A549 (cell line): ENCODE data around the gene SLCO4A1. TPM values are rescaled to one million over a fixed set of nuclear protein-coding genes. Genes with fewer than 3 reads are reported as not detected.

ENCODE experiments used
- ATAC-seq, 2 experiments: fragments of 200-7000 bp in 1 of 2; fragments of >200 bp in 1 of 2; cut with Nextera tagmentation in 1 of 2; cut with Tn5 transposase in 1 of 2; 3 replicates each; pipeline versions ENCODE4 v1.8.0 to v1.9.1; 2018 to 2020; ENCODE audit warnings: mild to moderate bottlenecking in 1 of 2, moderate library complexity in 1 of 2
- CTCF ChIA-PET: fragments of 300-600 bp; sonication (Branson Sonifier 250); formaldehyde crosslinking; extraction: SDS; loops from one replicate; lab custom pipeline; 2021; ENCODE audit warnings: antibody characterized with exemption, inconsistent platforms; lab: Yijun Ruan, JAX
- POLR2A ChIA-PET: fragments of 350-600 bp; formaldehyde crosslinking; extraction: SDS; loops from one replicate; lab custom pipeline; 2021; ENCODE audit warnings: antibody characterized with exemption, inconsistent platforms; lab: Yijun Ruan, JAX
- DNase-seq, 2 experiments: peaks; one replicate each; pipeline versions ENCODE4 v3.0.0 to v3.0.0-alpha.2; 2011 to 2016; ENCODE audit warnings: low read depth in 1 of 2, low spot score in 1 of 2
- FAIRE-seq: peaks from 2 replicates; lab custom pipeline; 2011; peaks lifted over from hg19 to GRCh38; lab: Jason Lieb, UNC
- H3K27ac ChIP-seq, 2 experiments: fragments of >200 bp; sonication (Bioruptor Twin); formaldehyde crosslinking; 3 replicates each; pipeline ENCODE4 v1.5.1; 2016 to 2017
- H3K4me1 ChIP-seq: fragments of >200 bp; sonication (Bioruptor Twin); formaldehyde crosslinking; 3 replicates; pipeline ENCODE4 v1.6.1; 2016
- H3K4me2 ChIP-seq: fragments of >200 bp; sonication (Bioruptor Twin); formaldehyde crosslinking; 3 replicates; pipeline ENCODE4 v1.6.1; 2016
- H3K4me3 ChIP-seq: fragments of >200 bp; sonication (Bioruptor Twin); formaldehyde crosslinking; 3 replicates; pipeline ENCODE4 v1.5.1; 2016
- H3K9me3 ChIP-seq: fragments of >200 bp; sonication (Bioruptor Twin); formaldehyde crosslinking; 3 replicates; pipeline ENCODE4 v1.6.1; 2016
- ATOH8 ChIP-seq: fragments of 250-450 bp; sonication (Bioruptor Pico); IDR thresholded peaks from 2 replicates; pipeline ENCODE4 v1.5.0; 2020; ENCODE audit warnings: low read depth, mild to moderate bottlenecking, moderate library complexity
- BHLHE40 ChIP-seq: IDR thresholded peaks from 2 replicates; pipeline ENCODE4 v1.6.1; 2012; ENCODE audit warnings: low read depth, low read length, inconsistent platforms
- CBX2 ChIP-seq: fragments of 200-600 bp; sonication (generic); IDR thresholded peaks from 2 replicates; pipeline ENCODE4 v1.6.1; 2016; ENCODE audit warnings: low read depth, mild to moderate bottlenecking, borderline replicate concordance
- CBX8 ChIP-seq: fragments of 200-600 bp; sonication (generic); IDR thresholded peaks from 2 replicates; pipeline ENCODE4 v1.6.1; 2016
- CHD2 ChIP-seq: fragments of 150-350 bp; IDR thresholded peaks from 2 replicates; pipeline ENCODE4 v1.6.1; 2014; ENCODE audit warnings: low read length; ENCODE audit not compliant: partially characterized antibody
- CHD4 ChIP-seq: fragments of 200-600 bp; sonication (generic); IDR thresholded peaks from 2 replicates; pipeline ENCODE4 v1.6.1; 2016; ENCODE audit warnings: antibody characterized with exemption, mild to moderate bottlenecking, borderline replicate concordance
- EHF ChIP-seq: fragments of 250-450 bp; sonication (Bioruptor Pico); IDR thresholded peaks from 2 replicates; pipeline ENCODE4 v1.5.0; 2020; ENCODE audit warnings: mild to moderate bottlenecking
- FOSB ChIP-seq: fragments of 250-450 bp; sonication (Bioruptor Pico); IDR thresholded peaks from 2 replicates; pipeline ENCODE4 v1.5.0; 2020; ENCODE audit warnings: mild to moderate bottlenecking, moderate library complexity
- FOSL2 ChIP-seq, 2 experiments: fragments of 450-650 bp in 1 of 2; fragments of >200 bp in 1 of 2; sonication (Bioruptor Twin) in 1 of 2; formaldehyde crosslinking; IDR thresholded peaks; 2 replicates each; pipeline versions ENCODE4 v1.5.0 to v1.6.1; 2016 to 2020; ENCODE audit warnings: mild to moderate bottlenecking in 1 of 2, moderate library complexity in 1 of 2
- GATA3 ChIP-seq: IDR thresholded peaks from 2 replicates; pipeline ENCODE4 v1.6.1; 2012; ENCODE audit warnings: borderline replicate concordance
- HES2 ChIP-seq: fragments of >200 bp; sonication (Bioruptor Twin); formaldehyde crosslinking; IDR thresholded peaks from 2 replicates; pipeline ENCODE4 v1.6.1; 2016
- HMGXB4 ChIP-seq: fragments of 250-450 bp; sonication (Bioruptor Pico); IDR thresholded peaks from 2 replicates; pipeline ENCODE4 v1.5.0; 2021; ENCODE audit warnings: mild to moderate bottlenecking, moderate library complexity, borderline replicate concordance
- HOXA7 ChIP-seq: fragments of 250-450 bp; sonication (Bioruptor Pico); IDR thresholded peaks from 2 replicates; pipeline ENCODE4 v1.5.0; 2020; ENCODE audit warnings: mild to moderate bottlenecking, moderate library complexity
- HOXB13 ChIP-seq: fragments of 250-450 bp; sonication (Bioruptor Pico); IDR thresholded peaks from 2 replicates; pipeline ENCODE4 v1.5.0; 2020; ENCODE audit warnings: low read depth, mild to moderate bottlenecking, moderate library complexity
- JUN ChIP-seq, 2 experiments: fragments of >200 bp; sonication (Bioruptor Twin); formaldehyde crosslinking; IDR thresholded peaks; 2 replicates in 1 of 2; 3 replicates in 1 of 2; pipeline ENCODE4 v1.6.1; 2016 to 2017
- KDM1A ChIP-seq: fragments of 200-600 bp; sonication (generic); IDR thresholded peaks from 2 replicates; pipeline ENCODE4 v1.6.1; 2016; ENCODE audit warnings: low read depth, mild to moderate bottlenecking
- MAZ ChIP-seq: fragments of 150-350 bp; IDR thresholded peaks from 2 replicates; pipeline ENCODE4 v1.6.1; 2014; ENCODE audit warnings: antibody characterized with exemption, low read depth, low read length, borderline replicate concordance
- MYC ChIP-seq: IDR thresholded peaks from 2 replicates; pipeline ENCODE4 v1.6.1; 2012; ENCODE audit warnings: mild to moderate bottlenecking, inconsistent platforms, low read length, improper control_type of control experiment, borderline replicate concordance
- PBX3 ChIP-seq: IDR thresholded peaks from 2 replicates; pipeline ENCODE4 v1.6.1; 2012
- POLR2A ChIP-seq: IDR thresholded peaks from 2 replicates; pipeline ENCODE4 v1.6.1; 2012; ENCODE audit warnings: mild to moderate bottlenecking, low read length
- RARB ChIP-seq: fragments of 250-450 bp; sonication (Bioruptor Pico); IDR thresholded peaks from 2 replicates; pipeline ENCODE4 v1.8.0; 2021; ENCODE audit warnings: mild to moderate bottlenecking, moderate library complexity
- TP53 ChIP-seq: fragments of 250-450 bp; sonication (Bioruptor Pico); IDR thresholded peaks from 2 replicates; pipeline ENCODE4 v1.5.0; 2021; ENCODE audit warnings: mild to moderate bottlenecking, moderate library complexity
- USF2 ChIP-seq: fragments of 450-650 bp; IDR thresholded peaks from 2 replicates; pipeline ENCODE4 v1.6.1; 2014; ENCODE audit warnings: antibody characterized with exemption
- ZFP36 ChIP-seq: fragments of 450-650 bp; IDR thresholded peaks from 2 replicates; pipeline ENCODE4 v1.6.1; 2014; ENCODE audit warnings: borderline replicate concordance; ENCODE audit not compliant: partially characterized antibody
- ZNF302 ChIP-seq: fragments of 250-450 bp; sonication (Bioruptor Pico); IDR thresholded peaks from 2 replicates; pipeline ENCODE4 v1.9.0; 2021; ENCODE audit warnings: inconsistent platforms, mild to moderate bottlenecking, moderate library complexity
- ZSCAN20 ChIP-seq: fragments of 250-450 bp; sonication (Bioruptor Pico); IDR thresholded peaks from 2 replicates; pipeline ENCODE4 v1.8.0; 2022; ENCODE audit warnings: mild to moderate bottlenecking, moderate library complexity
- WGBS: methylation state at CpG from one replicate; pipeline ENCODE4 v1.1.6; 2017; ENCODE audit errors: missing lambda C conversion rate; 5-methylcytosine and 5-hydroxymethylcytosine counted together
- polyA plus RNA-seq, 4 experiments: library from polyadenylated mRNA; depleted of rRNA in 3 of 4; stranded (reverse); fragments of >200 nt; fragmentation: RNase III in 1 of 4; extraction: RNeasy Plus Mini Kit Qiagen cat#74134 plus additional on column Dnase treatment in 1 of 4; gene quantifications; 2 replicates in 3 of 4; 3 replicates in 1 of 4; pipeline ENCODE4 v1.2.3, GENCODE V29; 2011 to 2017

The SLCO4A1 gene
- polyA plus RNA-seq, 2 of the 4 experiments (the other 2 are of a cell fraction) = 1.3 to 11.2 TPM

- CTCF ChIA-PET = interaction anchor here (0.9 to 3.9 kb wide), 7 partner anchors 10 to 155 kb away, joined by 3 to 27 read pairs (median 4); no protein-coding TSS in a partner anchor
- Histone ChIP-seq H3K4me3 (no peak overlapping the region), H3K4me2 (no peak overlapping the region), H3K4me1 (peaks cover 15% of the 10 kb centered on the region), H3K9me3 (no peaks in the 10 kb centered on the region), H3K27ac (no peak overlapping the region)
- POLR2A ChIA-PET = no interaction called here
- ATAC-seq = no peak
- FAIRE-seq = no peak
- no peak for TF ChIP-seq MYC
- TF ChIP-seq HOXB13 (CRISPR knock-in tag) = no peak
- TF ChIP-seq TP53 (CRISPR knock-in tag) = no peak
- no peak for TF ChIP-seq ZFP36
- TF ChIP-seq CBX2 = no peak
- no peak for TF ChIP-seq FOSL2 (IDR thresholded peaks at IDR 0.05)
- no peak for TF ChIP-seq FOSL2 (CRISPR knock-in tag; IDR thresholded peaks at IDR 0.05)
- no peak for TF ChIP-seq HES2
- TF ChIP-seq EHF (CRISPR knock-in tag) = no peak
- TF ChIP-seq CBX8 = no peak
- TF ChIP-seq MAZ = no peak
- no peak for DNase-seq
- WGBS = 87% methylated on average over 22 of the region's 39 CpGs
Observed at GRCh38 chr20:62656197-62656918, 14.1 kb downstream of the SLCO4A1 start.

GRCh38 chr20:62656919-62657588 lies 14.8 kb downstream of the SLCO4A1 start:
- FAIRE-seq = no peak
- TF ChIP-seq HMGXB4 (CRISPR knock-in tag) = no peak
- TF ChIP-seq JUN (IDR thresholded peaks at IDR 0.05) = no peak
- no peak for TF ChIP-seq HES2
- peaks cover 10% of the 10 kb centered on the region for H3K4me1 ChIP-seq

GRCh38 chr20:62657589-62657942 lies 15.3 kb downstream of the SLCO4A1 start:
- ChIA-PET POLR2A (no interaction called here), CTCF (interaction anchor here (0.6 to 3.9 kb wide), 2 partner anchors 134 to 714 kb away, joined by 3 to 27 read pairs; no protein-coding TSS in a partner anchor)
- no peaks in the 10 kb centered on the region for H3K9me3 ChIP-seq
- no peak for DNase-seq
- H3K27ac ChIP-seq = no peak overlapping the region
- no peak overlapping the region for H3K4me3 ChIP-seq
- no peak for FAIRE-seq
- H3K4me1 ChIP-seq = peaks cover 9% of the 10 kb centered on the region
- no peak overlapping the region for H3K4me2 ChIP-seq
- 82% methylated on average over 5 of the region's 7 CpGs for WGBS
- no peak for ATAC-seq
- TF ChIP-seq CHD2 (no peak), KDM1A (no peak), PBX3 (no peak), FOSB (CRISPR knock-in tag) (no peak), HOXA7 (CRISPR knock-in tag) (no peak), ZFP36 (no peak), POLR2A (no peak), GATA3 (no peak), ZNF302 (CRISPR knock-in tag) (no peak), RARB (CRISPR knock-in tag) (no peak), USF2 (no peak), CHD4 (no peak), BHLHE40 (no peak), ATOH8 (no peak), ZSCAN20 (CRISPR knock-in tag) (no peak)

More at GRCh38 chr20:62656919-62657588, 14.8 kb downstream of the SLCO4A1 start:
- ChIA-PET CTCF (interaction anchor here (0.9 to 3.9 kb wide), 5 partner anchors 12 to 135 kb away, joined by 3 to 27 read pairs (median 9); no protein-coding TSS in a partner anchor), POLR2A (no interaction called here)
- no peak overlapping the region for H3K4me2 ChIP-seq
- ATAC-seq (no peak), DNase-seq (no peak)
- WGBS = 96% methylated on average over 25 of the region's 37 CpGs
- no peak overlapping the region for H3K4me3 ChIP-seq
- no peak overlapping the region for H3K27ac ChIP-seq
- no peaks in the 10 kb centered on the region for H3K9me3 ChIP-seq
